Measurements from ENCODE around the gene UFSP2.

DNA sequence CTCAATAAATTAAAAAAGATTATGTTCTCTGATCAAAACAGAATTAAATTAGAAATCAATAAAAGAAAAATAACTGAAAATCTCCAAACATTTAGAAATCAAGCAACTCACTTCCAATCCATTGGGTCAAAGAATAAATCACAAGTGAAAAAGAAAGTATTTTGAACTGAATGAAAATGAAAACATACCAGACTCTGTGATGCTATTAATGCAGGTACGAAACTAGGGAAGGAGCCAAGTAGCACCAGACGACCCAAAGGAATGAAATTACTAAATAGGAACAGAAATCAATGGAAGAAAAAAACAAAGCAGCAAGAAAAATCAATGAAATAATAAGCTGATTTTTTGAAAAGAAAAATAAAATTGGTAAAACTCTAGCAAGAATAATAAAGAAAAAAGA, 30.4 kb upstream of the UFSP2 start:
- no peak for TF ChIP-seq EZH2 (IDR thresholded peaks at IDR 0.05)
- no peak for TF ChIP-seq POLR2AphosphoS5 (IDR thresholded peaks at IDR 0.05; ENCODE audit: borderline replicate concordance, low read depth, low read length)
- no peak for TF ChIP-seq FOXP2 (optimal IDR thresholded peaks at IDR 0.05; ENCODE audit: control extremely low read depth, extremely low read length, insufficient read depth)
